ENCODE results near the gene PSD.
A peak's percentile ranks its signal among the peaks of the same experiment; 100 is the strongest.

Gene PSD

GRCh38 chr10:102419269-102420180 lies 940 bp upstream of the PSD start:
- DNase-seq (ENCODE audit: low spot score), result peak; percentile 65

- no peak for DNase-seq (ENCODE audit: low spot score)
Observed at GRCh38 chr10:102416695-102417094, 1.9 kb downstream of the PSD start.

GRCh38 chr10:102416283-102416682 lies 2.3 kb downstream of the PSD start:
- no peak for DNase-seq (ENCODE audit: low spot score)

- no peak for DNase-seq (ENCODE audit: low spot score)
Observed at GRCh38 chr10:102414749-102415148, 3.8 kb downstream of the PSD start.

- no peak for DNase-seq (ENCODE audit: low spot score)
Observed at GRCh38 chr10:102413806-102414561, 4.6 kb downstream of the PSD start.

GRCh38 chr10:102413053-102413705 lies 5.4 kb downstream of the PSD start:
- no peak for DNase-seq (ENCODE audit: low spot score)

- DNase-seq (ENCODE audit: low spot score), result no peak
Observed at GRCh38 chr10:102412293-102412692, 6.3 kb downstream of the PSD start.

- DNase-seq (ENCODE audit: low spot score), result no peak
Observed at GRCh38 chr10:102411341-102412255, 7.0 kb downstream of the PSD start.

- no peak for DNase-seq (ENCODE audit: low spot score)
Observed at GRCh38 chr10:102410429-102411073, 8.0 kb downstream of the PSD start.

- DNase-seq (ENCODE audit: low spot score), result no peak
Observed at GRCh38 chr10:102409604-102410428, 8.8 kb downstream of the PSD start.

- peak; percentile 19 for DNase-seq (ENCODE audit: low spot score)
Observed at GRCh38 chr10:102408728-102409603, 9.6 kb downstream of the PSD start.

GRCh38 chr10:102408131-102408727 lies 10.4 kb downstream of the PSD start:
- no peak for DNase-seq (ENCODE audit: low spot score)

GRCh38 chr10:102407425-102408130 lies 11.0 kb downstream of the PSD start:
- DNase-seq (ENCODE audit: low spot score), result no peak

GRCh38 chr10:102406815-102407214 lies 11.8 kb downstream of the PSD start:
- DNase-seq (ENCODE audit: low spot score), result no peak

GRCh38 chr10:102405632-102406031 lies 13.0 kb downstream of the PSD start:
- no peak for DNase-seq (ENCODE audit: low spot score)

GRCh38 chr10:102405108-102405571 lies 13.4 kb downstream of the PSD start:
- DNase-seq (ENCODE audit: low spot score), result no peak

GRCh38 chr10:102404361-102405107 lies 14.1 kb downstream of the PSD start:
- no peak for DNase-seq (ENCODE audit: low spot score)
